Sigmoid colon (tissue), 7 donors: ENCODE measurements around the gene CFAP20DC. TPM values are rescaled to one million over a fixed set of nuclear protein-coding genes. Genes with fewer than 3 reads are reported as not detected.
"Not testable (repeated sequence)": the region's sequence is repeated elsewhere in the genome, so short reads cannot be mapped to it uniquely, and the experiment has no call there.

Experiments used
- DNase-seq: peaks from one replicate; pipeline ENCODE4 v3.0.0-alpha.2; 2019
- H3K27ac ChIP-seq, 4 donors: fragments of 200-600 bp; sonication (generic); one replicate each; pipeline ENCODE4 v1.5.1; 2016 to 2019; ENCODE audit warnings: mild to moderate bottlenecking in 1 of 4
- H3K27me3 ChIP-seq, 3 donors: fragments of 200-600 bp; sonication (generic); one replicate each; pipeline ENCODE4 v1.5.1; 2019; ENCODE audit warnings: mild to moderate bottlenecking in 1 of 3
- H3K36me3 ChIP-seq, 4 donors: fragments of 200-600 bp; sonication (generic); one replicate each; pipeline ENCODE4 v1.5.1; 2016 to 2019
- H3K4me1 ChIP-seq, 4 donors: fragments of 200-600 bp; sonication (generic); one replicate each; pipeline ENCODE4 v1.5.1; 2017 to 2019
- H3K4me3 ChIP-seq, 4 donors: fragments of 200-600 bp; sonication (generic); one replicate each; pipeline ENCODE4 v1.5.1; 2017 to 2019; ENCODE audit warnings: mild to moderate bottlenecking in 2 of 4, moderate library complexity in 1 of 4
- H3K9me3 ChIP-seq, 4 donors: fragments of 200-600 bp in 3 of 4; sonication (generic) in 3 of 4; one replicate each; pipeline versions ENCODE4 v1.5.1 to v1.6.1; 2013 to 2019
- EP300 ChIP-seq, 4 donors: sonication (generic); formaldehyde crosslinking; IDR thresholded peaks; one replicate each; pipeline ENCODE4 v1.6.1; 2017; ENCODE audit warnings: antibody characterized with exemption in 4 of 4
- POLR2A ChIP-seq, 2 donors: fragments of 450-650 bp; IDR thresholded peaks; one replicate each; pipeline ENCODE4 v1.6.1; 2016; ENCODE audit warnings: antibody characterized with exemption in 2 of 2, mild to moderate bottlenecking in 2 of 2, moderate library complexity in 2 of 2
- POLR2AphosphoS5 ChIP-seq, 4 donors: sonication (generic); formaldehyde crosslinking; IDR thresholded peaks; one replicate each; pipeline ENCODE4 v1.6.1; 2017; ENCODE audit warnings: antibody characterized with exemption in 4 of 4
- WGBS, 2 donors: extraction: QIAGEN DNeasy Blood & Tissue Kit; methylation state at CpG; one replicate each; pipeline ENCODE4 v1.1.7; 2013; 5-methylcytosine and 5-hydroxymethylcytosine counted together
- intact Hi-C: fragments of 100-400 bp; cut with DNase I; formaldehyde crosslinking; loops from one replicate; pipeline ENCODE4 v1.15.1; 2023
- polyA plus RNA-seq, 3 donors: library from polyadenylated mRNA; stranded (reverse); fragments of 200-250 nt; gene quantifications; one replicate each; pipeline ENCODE4 v1.2.3, GENCODE V29; 2013
- total RNA-seq, 4 donors: library from RNA; depleted of rRNA; stranded (reverse); fragments of >200 nt; gene quantifications; one replicate each; pipeline ENCODE4 v1.1.0, GENCODE V29; 2016
- TF ChIP-seq, protein P1 (sequence below), 4 experiments: fragments of 450-650 bp in 3 of 4; fragments of 200-600 bp in 1 of 4; IDR thresholded peaks; one replicate each; pipeline ENCODE4 v1.5.1; 2016 to 2019; ENCODE audit warnings: antibody characterized with exemption in 4 of 4, mild to moderate bottlenecking in 3 of 4, moderate library complexity in 2 of 4
- donor health status: healthy with polysubstance abuse.
- donor health status: Bipolar disorder and iron deficiency.
- donor health status: healthy.

CFAP20DC gene
- total and polyA plus RNA-seq, 7 donors: under 0.01 to 0.83 (median 0.37) TPM; not detected in 1

- H3K27ac ChIP-seq: no peak overlapping the region
- intact Hi-C loops: no loop called here
- no peaks in the 10 kb centered on the region for H3K4me1 ChIP-seq
- H3K36me3 ChIP-seq: no peaks in the 10 kb centered on the region
- DNase-seq: no peak
- H3K4me3 ChIP-seq: no peak overlapping the region
- H3K27me3 ChIP-seq: no peaks in the 10 kb centered on the region
- H3K9me3 ChIP-seq: no peaks in the 10 kb centered on the region
- TF ChIP-seq, protein P1, sequence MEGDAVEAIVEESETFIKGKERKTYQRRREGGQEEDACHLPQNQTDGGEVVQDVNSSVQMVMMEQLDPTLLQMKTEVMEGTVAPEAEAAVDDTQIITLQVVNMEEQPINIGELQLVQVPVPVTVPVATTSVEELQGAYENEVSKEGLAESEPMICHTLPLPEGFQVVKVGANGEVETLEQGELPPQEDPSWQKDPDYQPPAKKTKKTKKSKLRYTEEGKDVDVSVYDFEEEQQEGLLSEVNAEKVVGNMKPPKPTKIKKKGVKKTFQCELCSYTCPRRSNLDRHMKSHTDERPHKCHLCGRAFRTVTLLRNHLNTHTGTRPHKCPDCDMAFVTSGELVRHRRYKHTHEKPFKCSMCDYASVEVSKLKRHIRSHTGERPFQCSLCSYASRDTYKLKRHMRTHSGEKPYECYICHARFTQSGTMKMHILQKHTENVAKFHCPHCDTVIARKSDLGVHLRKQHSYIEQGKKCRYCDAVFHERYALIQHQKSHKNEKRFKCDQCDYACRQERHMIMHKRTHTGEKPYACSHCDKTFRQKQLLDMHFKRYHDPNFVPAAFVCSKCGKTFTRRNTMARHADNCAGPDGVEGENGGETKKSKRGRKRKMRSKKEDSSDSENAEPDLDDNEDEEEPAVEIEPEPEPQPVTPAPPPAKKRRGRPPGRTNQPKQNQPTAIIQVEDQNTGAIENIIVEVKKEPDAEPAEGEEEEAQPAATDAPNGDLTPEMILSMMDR (IDR thresholded peaks at IDR 0.05): no peak
- no peak for TF ChIP-seq EP300 (IDR thresholded peaks at IDR 0.05)
- no peak for TF ChIP-seq POLR2AphosphoS5 (IDR thresholded peaks at IDR 0.05)
- TF ChIP-seq POLR2A (IDR thresholded peaks at IDR 0.05): no peak
- WGBS, 2 donors: 89 to 90% methylated on average over 3 of the region's 3 CpGs
These were observed 342.4 kb downstream of the CFAP20DC start for GRCh38 chr3:58707390-58707930.

- H3K4me1 ChIP-seq: no peaks in the 10 kb centered on the region
- no peaks in the 10 kb centered on the region for H3K36me3 ChIP-seq
- no peaks in the 10 kb centered on the region for H3K27me3 ChIP-seq
- H3K9me3 ChIP-seq: no peaks in the 10 kb centered on the region
- no peak for DNase-seq
- no peak overlapping the region for H3K27ac ChIP-seq
- no peak for TF ChIP-seq EP300 (IDR thresholded peaks at IDR 0.05)
- TF ChIP-seq, protein P1 (IDR thresholded peaks at IDR 0.05): no peak
- no peak for TF ChIP-seq POLR2AphosphoS5 (IDR thresholded peaks at IDR 0.05)
- TF ChIP-seq POLR2A (IDR thresholded peaks at IDR 0.05): no peak
- WGBS, 2 donors: 89 to 98% methylated on average over 2 of the region's 2 CpGs
- intact Hi-C loops: no loop called here
- no peak overlapping the region for H3K4me3 ChIP-seq
These were observed 343.2 kb downstream of the CFAP20DC start for GRCh38 chr3:58706395-58707167.

DNA sequence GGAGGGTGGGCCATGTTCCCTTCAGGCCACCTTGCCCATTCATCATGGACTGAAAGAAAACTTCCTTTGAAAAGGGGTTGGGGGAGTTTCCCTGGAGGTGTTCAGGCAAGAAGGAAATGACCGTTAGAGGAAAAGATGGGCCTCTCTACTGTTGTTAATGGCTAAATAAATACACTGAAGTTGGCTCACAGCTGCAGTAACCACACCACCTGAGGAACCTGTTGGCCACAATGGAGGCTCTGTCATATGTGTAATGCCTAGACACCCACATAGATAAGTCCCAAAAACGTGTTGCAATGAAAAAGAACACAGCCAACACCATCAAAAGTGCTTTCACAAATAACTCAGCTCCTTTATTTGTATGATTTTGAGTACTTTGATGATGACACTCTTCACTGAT, 345.1 kb downstream of the CFAP20DC start:
- intact Hi-C loops: no loop called here
- TF ChIP-seq, protein P1 (IDR thresholded peaks at IDR 0.05): no peak
- TF ChIP-seq POLR2A (IDR thresholded peaks at IDR 0.05): no peak
- no peaks in the 10 kb centered on the region for H3K27me3 ChIP-seq
- no peaks in the 10 kb centered on the region for H3K36me3 ChIP-seq
- H3K27ac ChIP-seq: no peak overlapping the region
- no peaks in the 10 kb centered on the region for H3K9me3 ChIP-seq
- no peak for DNase-seq
- H3K4me1 ChIP-seq: no peaks in the 10 kb centered on the region
- 7 to 20% methylated on average over 2 of the region's 2 CpGs for WGBS, 2 donors
- H3K4me3 ChIP-seq: no peak overlapping the region

DNA sequence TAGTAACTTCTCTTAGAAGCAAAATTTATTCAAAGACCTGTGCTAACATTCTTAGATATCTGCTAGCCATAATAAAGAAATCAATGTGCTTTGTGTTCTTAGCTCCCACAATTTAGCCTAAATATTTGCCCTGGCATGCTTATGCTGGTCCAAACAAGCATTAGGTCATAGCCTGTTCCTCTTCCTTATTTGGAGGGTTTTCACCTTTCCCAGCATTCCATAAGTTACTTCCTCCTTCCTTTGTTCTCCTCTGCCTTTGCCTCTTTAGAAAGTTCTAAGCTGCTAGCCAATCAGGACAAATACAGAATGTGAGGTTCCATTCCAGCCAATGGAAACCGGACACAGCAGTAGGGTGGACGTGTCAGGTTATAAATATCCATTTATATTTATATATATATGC, 345.5 kb downstream of the CFAP20DC start:
- H3K27ac ChIP-seq, H3K4me3 ChIP-seq, H3K27me3 ChIP-seq, H3K36me3 ChIP-seq, H3K4me1 ChIP-seq, intact Hi-C loops, DNase-seq, H3K9me3 ChIP-seq: not testable (repeated sequence)
- WGBS, 2 donors: 56 to 77% methylated on average over 2 of the region's 2 CpGs

DNA sequence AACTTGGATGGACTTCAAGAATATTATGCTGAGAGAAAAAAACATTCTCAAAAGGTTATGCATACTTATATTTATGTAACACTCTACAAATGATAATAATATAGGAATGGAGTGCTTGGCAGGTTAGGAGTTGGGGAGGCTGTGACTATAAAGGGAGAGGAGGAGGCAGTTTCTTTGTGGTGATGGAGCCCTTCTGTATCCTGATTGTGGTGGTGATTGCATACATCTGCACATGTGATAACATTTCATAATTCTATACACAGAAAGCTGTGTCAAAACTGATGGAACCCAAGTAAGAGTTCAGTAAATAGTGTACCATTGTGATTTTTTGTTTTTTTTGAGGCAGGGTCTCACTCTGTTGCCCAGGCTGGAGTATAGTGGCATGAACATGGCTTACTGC, 351.6 kb downstream of the CFAP20DC start:
- intact Hi-C loops: no loop called here
- no peak overlapping the region for H3K27ac ChIP-seq
- H3K36me3 ChIP-seq: no peaks in the 10 kb centered on the region
- DNase-seq: no peak
- H3K4me1 ChIP-seq: no peaks in the 10 kb centered on the region
- TF ChIP-seq, protein P1 (IDR thresholded peaks at IDR 0.05): no peak
- TF ChIP-seq EP300 (IDR thresholded peaks at IDR 0.05) (no peak), POLR2A (IDR thresholded peaks at IDR 0.05) (no peak), POLR2AphosphoS5 (IDR thresholded peaks at IDR 0.05) (no peak)
- H3K27me3 ChIP-seq: no peaks in the 10 kb centered on the region
- no peak overlapping the region for H3K4me3 ChIP-seq
- no peaks in the 10 kb centered on the region for H3K9me3 ChIP-seq
